WERI-Rb-1 (cell line): ENCODE results near the gene FFAR2.

Experiments
- DNase-seq: peaks from one replicate; pipeline ENCODE4 v3.0.0-alpha.2; 2020
- H3K27ac ChIP-seq: fragments of 250-450 bp; sonication (Bioruptor Pico); 2 replicates; pipeline ENCODE4 v1.5.1; 2020; ENCODE audit warnings: mild to moderate bottlenecking, moderate library complexity
- H3K27me3 ChIP-seq: fragments of 250-450 bp; sonication (Bioruptor Pico); 2 replicates; pipeline ENCODE4 v1.5.1; 2021; ENCODE audit warnings: mild to moderate bottlenecking, low read depth, moderate library complexity; ENCODE audit not compliant: insufficient read depth, severe bottlenecking
- H3K36me3 ChIP-seq: fragments of 250-450 bp; sonication (Bioruptor Pico); 2 replicates; pipeline ENCODE4 v1.5.1; 2020; ENCODE audit warnings: mild to moderate bottlenecking, moderate library complexity
- H3K4me3 ChIP-seq: 2 replicates; pipeline ENCODE4 v1.5.1; 2011; ENCODE audit warnings: low read depth, mild to moderate bottlenecking, control low read depth, low read length
- H3K9me3 ChIP-seq: fragments of 250-450 bp; sonication (Bioruptor Pico); 2 replicates; pipeline ENCODE4 v1.5.1; 2021; ENCODE audit warnings: mild to moderate bottlenecking, moderate library complexity; ENCODE audit not compliant: severe bottlenecking
- CTCF ChIP-seq: IDR thresholded peaks from 2 replicates; pipeline ENCODE4 v1.5.1; 2011; ENCODE audit warnings: low read depth, mild to moderate bottlenecking, control low read depth, inconsistent platforms, low read length

Gene FFAR2

DNA sequence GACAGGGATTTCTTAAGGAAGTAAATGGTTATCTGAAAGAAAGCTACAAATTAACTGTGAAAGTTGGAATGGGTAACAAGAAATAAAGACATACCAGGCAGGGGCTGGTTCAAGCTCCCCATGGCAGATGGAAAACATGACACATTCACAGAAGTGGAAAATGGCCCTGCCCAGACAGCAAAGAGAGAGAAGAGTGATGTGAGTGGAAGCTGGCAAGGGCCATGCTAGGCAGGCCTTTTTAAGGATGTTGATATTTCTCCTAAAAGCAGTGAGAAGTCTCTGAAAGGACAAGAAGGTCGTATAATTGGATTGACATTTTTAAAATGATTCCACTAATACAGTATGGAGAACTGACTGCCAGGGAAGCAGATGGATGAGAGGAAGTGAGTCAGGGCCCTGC lies 3.3 kb upstream of the FFAR2 start:
- no peaks in the 10 kb centered on the region for H3K27me3 ChIP-seq
- H3K4me3 ChIP-seq = no peak overlapping the region
- no peaks in the 10 kb centered on the region for H3K9me3 ChIP-seq
- TF ChIP-seq CTCF = no peak
- no peak overlapping the region for H3K27ac ChIP-seq
- DNase-seq = no peak
- no peaks in the 10 kb centered on the region for H3K36me3 ChIP-seq

DNA sequence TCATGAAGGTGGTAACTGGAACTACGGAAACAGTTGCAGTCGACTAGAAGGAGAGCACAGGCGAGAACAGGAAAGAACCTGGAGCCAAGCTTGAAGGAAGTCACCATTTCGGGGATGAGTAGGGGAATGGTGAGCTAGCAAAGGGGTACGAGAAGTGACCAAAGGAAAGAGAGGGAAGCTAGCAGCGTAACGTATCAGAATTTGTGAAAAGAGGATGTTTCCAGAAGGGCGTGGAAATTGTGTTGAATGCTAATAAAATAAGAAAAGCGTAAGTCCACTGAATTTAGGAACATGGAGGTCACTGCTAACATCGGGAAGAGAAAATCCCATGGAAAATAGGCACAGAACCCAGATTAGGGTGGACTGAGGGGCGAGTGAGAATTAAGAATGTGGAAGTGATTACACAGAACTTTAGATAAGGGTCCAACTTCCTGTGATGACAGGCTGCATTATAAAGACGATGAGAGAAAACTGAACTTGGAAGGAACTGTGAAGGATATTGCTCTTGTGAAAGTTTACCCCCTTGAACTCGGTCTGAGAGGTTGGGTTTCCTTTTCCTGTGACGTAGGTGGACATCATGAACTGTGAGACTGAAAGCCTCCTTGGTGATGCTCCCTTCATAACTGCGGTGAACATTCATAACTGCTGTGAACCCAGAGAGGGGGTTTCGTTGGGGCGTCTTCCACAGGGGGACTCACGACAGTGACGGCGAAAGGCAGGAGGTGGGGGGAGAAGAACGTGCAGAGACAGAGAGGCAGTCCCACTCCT lies 2.0 kb upstream of the FFAR2 start:
- no peak for DNase-seq
- H3K4me3 ChIP-seq = no peak overlapping the region
- H3K36me3 ChIP-seq = no peaks in the 10 kb centered on the region
- TF ChIP-seq CTCF = no peak
- no peaks in the 10 kb centered on the region for H3K9me3 ChIP-seq
- H3K27ac ChIP-seq = no peak overlapping the region
- no peaks in the 10 kb centered on the region for H3K27me3 ChIP-seq

GRCh38 chr19:35449359-35450043 lies 1.4 kb downstream of the FFAR2 start:
- no peak overlapping the region for H3K27ac ChIP-seq
- H3K4me3 ChIP-seq = no peak overlapping the region
- no peaks in the 10 kb centered on the region for H3K27me3 ChIP-seq
- H3K36me3 ChIP-seq = no peaks in the 10 kb centered on the region
- no peak for DNase-seq
- H3K9me3 ChIP-seq = no peaks in the 10 kb centered on the region
- no peak for TF ChIP-seq CTCF

GRCh38 chr19:35451338-35452096 lies 3.5 kb downstream of the FFAR2 start:
- no peaks in the 10 kb centered on the region for H3K27me3 ChIP-seq
- no peaks in the 10 kb centered on the region for H3K36me3 ChIP-seq
- no peaks in the 10 kb centered on the region for H3K9me3 ChIP-seq
- no peak for DNase-seq
- H3K27ac ChIP-seq = no peak overlapping the region
- no peak overlapping the region for H3K4me3 ChIP-seq
- TF ChIP-seq CTCF = no peak

GRCh38 chr19:35454663-35455062 lies 6.6 kb downstream of the FFAR2 start:
- H3K9me3 ChIP-seq = no peaks in the 10 kb centered on the region
- H3K36me3 ChIP-seq = no peaks in the 10 kb centered on the region
- TF ChIP-seq CTCF = no peak
- DNase-seq = no peak
- no peaks in the 10 kb centered on the region for H3K27me3 ChIP-seq
- no peak overlapping the region for H3K4me3 ChIP-seq
- H3K27ac ChIP-seq = no peak overlapping the region
